SK-N-MC (cell line): ENCODE data around the gene OR2AT4.
"Not testable (repeated sequence)": the region's sequence is repeated elsewhere in the genome, so short reads cannot be mapped to it uniquely, and the experiment has no call there.

ENCODE experiments used
- EZH2 ChIP-seq: fragments of 200-600 bp; sonication (generic); IDR thresholded peaks from one replicate; pipeline ENCODE4 v1.6.1; 2017; ENCODE audit warnings: antibody characterized with exemption
- POLR2AphosphoS5 ChIP-seq: IDR thresholded peaks from 2 replicates; pipeline ENCODE4 v1.6.1; 2012; ENCODE audit warnings: mild to moderate bottlenecking, low read depth, low read length, borderline replicate concordance

DNA sequence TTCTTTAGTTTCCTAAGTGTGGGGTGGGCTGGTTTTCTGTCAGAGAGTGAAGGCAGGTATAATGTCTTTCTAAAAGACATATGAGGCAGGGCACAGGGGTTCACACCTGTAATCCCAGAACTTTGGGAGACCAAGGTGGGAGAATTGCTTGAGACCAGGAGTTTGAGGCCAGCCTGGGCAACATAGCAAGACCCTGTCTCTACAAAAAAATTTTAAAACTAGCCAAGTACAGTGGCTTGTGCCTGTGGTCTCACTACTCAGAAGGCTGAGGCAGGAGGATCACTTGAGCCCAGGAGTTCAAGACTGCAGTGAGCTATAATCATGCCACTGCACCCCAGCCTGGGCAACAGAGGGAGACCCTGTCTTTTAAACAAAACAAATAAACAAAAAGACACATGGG, 2.3 kb downstream of the OR2AT4 start:
- TF ChIP-seq EZH2, POLR2AphosphoS5: not testable (repeated sequence)
